HG02763 (cell line): ENCODE data around the gene CTSZ.
A peak's percentile ranks its signal among the peaks of the same experiment; 100 is the strongest.
"Not testable (repeated sequence)": the region's sequence is repeated elsewhere in the genome, so short reads cannot be mapped to it uniquely, and the experiment has no call there.

Source experiments
- ATAC-seq: cut with Tn5 transposase; IDR thresholded peaks from one replicate; pipeline ENCODE4 v1.9.1; 2021; ENCODE audit warnings: mild to moderate bottlenecking, moderate library complexity; ENCODE audit not compliant: unreplicated experiment

Gene CTSZ

DNA sequence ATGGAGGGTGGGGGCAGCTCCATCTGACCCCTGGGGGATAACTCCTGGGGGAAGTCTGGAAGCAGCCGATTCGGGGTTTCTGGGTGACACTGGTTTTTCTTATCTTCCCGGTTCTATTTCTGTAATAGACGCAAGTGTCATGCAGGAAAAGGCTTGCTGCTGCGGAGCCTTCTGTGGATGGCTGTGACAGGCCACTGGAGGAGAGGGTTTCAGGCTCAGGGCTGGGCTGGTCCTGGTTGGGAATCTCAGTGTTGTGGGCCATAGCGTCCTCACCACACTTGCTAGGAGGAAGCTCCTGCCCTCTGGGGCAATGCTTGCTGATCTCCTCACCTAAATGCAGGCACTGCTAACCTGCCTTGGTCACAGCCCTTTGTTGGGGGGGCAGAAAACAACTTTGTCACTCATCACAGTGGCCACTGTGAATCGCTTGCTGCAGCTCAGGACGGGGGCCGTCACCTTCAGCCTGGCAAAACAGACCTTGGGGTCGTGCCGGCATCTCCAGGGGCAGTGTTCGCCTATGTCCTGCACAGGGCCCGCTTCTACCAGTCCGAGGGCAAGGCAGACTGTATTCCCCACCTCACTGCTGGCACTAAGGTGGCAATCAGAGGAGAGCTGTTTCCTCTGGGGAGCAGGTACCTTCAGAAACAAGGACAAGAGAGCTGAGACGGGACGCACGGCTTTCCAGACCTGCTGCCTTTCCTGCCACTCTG is 7.8 kb upstream of the CTSZ start:
- no peak for ATAC-seq

DNA sequence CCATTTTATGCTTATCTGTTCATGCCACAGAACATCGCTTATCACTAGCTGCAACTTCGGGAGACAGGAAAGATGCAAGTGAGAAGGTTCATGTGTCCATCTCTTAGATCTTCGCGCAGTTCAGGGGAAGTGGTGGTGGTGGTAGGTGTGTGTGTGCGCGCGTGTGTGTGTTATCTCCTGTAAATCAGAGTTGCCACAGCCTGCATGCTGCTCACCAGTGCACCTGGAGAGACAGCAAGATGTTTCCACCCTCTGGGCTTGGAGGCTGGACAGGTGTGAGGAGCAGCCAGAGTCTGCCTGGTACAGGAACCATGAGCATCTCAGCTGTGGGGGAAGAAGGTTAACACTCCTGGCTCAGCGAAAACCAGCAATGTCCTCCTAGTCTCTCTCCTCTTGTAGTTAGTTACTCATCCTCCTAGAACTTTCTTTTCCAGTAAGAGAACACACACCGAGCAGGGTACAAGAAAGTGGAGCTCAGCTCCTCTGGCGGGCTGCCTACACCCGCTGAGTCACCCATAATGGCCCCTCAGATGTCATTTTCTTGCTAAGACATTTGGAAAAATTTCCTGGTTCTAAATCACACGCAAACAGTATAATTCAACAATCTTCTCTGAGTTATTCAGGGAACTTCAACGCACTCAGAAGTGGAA is 7.0 kb upstream of the CTSZ start:
- no peak for ATAC-seq

DNA sequence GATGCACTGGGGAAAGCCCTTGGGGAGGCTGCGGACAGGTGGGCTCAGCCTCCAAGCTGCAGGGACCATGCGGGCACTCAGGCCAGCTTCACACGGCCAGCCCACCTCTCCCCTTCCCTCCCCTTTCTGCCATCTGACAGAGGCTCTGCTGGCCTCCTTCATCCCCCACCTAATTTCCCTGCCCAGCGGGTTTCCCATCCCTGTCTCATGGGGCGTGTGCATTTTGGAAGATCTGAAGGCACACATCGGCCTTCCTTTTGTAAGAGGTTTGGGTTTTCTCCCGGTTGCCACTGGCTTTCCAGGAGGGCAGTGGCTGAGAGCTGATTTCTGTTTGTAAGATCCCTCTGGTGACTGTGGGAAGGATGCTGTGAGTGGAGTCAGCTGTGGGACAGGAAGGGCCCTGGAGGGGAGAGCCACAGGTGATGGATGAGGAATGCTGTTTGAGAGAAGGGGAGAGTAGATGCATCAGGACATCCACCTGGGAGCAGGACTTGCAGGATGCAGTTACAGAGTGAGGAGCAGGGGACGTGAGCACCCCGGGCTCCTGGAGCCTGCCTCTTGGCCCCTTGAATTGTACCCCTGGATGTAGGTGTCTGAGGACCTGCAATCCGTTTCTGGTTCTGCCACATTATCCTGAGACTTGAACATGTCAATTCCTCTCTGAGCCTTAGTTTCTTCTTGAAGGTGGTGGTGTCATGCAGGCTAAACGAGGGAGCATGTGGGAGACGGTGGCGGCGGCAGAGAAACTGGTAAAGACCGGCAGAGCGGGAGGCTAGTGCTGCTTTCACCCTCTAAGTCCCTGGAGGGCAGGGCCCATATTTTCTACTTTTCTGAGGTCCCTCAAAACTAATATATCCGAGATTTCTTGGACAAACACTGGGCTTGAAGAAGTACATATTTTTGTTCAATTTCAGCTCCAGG is 6.2 kb upstream of the CTSZ start:
- ATAC-seq = no peak

DNA sequence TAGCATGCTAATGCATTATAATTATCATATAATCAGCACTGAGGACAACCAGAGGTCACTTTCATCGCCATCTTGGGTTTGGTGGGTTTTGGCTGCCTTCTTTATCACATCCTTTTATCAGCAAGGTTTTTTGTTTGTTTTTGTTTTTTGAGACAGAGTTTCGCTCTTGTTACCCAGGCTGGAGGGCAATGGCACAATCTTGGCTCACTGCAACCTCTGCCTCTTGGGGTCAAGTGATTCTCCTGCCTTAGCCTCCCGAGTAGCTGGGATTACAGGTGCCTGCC is 4.8 kb upstream of the CTSZ start:
- ATAC-seq = not testable (repeated sequence)

DNA sequence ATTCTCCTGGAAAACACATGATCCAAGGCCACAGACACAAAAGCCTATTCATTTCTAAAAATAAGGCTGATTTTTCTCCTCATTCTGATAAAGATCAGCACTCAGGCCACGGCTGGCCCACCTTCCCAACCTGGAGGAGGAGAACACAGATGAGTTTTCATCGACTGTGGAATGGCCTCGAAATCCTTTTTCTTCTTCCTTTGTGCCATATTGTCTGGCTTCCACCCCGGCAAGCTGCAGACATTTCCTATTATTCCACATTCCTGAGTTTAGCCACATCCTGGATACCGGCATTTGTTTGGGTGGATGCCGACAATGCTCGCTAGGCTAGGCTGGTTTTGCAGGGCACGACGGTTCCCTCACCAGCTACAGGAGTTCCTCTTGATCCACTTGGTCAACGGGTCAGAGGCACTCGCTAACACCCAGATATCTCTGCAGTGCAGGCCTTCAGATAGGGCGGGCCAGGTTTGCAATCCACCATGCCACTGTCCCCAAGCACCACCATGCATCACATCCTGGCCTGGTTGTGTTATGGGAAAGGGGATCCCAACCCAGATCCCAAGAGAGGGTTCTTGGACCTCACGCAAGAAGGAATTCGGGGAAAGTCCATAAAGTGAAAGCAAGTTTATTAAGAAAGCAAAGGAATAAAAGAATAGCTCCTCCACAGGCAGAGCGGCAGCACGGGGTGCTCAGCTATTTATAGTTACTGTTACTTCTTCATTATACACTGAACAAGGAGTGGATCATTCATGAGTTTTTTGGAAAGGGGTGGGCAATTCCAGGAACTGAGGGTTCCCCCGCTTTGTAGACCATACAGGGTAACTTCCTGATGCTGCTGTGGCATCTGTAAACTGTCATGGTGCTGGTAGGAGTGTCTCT is 4.2 kb upstream of the CTSZ start:
- ATAC-seq = no peak

DNA sequence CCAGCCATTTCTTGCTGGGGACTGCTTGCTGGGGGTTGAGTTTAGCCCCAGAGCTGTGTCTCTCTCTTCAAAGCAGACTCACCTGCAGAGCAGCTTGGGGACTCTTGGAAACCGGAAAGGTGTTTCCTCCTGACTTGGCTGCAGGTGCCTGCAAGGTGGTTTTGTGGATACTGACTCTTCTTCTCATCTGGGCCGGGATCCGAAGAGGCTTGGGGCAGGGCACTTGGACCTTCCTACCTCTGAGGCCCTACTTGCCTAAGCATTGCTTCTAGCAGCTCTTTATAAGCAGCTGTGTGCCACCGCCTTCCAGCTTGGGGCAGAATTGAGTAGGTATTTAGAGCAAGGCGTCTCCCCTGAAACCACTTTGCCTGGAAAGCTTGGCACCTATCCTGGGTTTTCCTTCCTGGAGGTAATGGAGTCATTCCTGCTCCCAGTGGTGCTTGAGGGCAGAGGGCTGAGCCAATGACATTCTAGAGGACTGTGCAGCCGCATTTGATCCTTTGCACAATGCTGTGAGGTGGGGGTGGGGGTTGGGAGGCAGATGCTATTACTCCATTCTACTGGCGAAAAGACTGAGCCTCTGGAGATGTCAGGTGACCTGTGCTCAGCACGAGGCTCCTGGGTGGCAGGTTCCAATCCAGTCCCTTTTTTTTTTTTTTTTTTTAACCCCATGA is 3.4 kb upstream of the CTSZ start:
- ATAC-seq = no peak

DNA sequence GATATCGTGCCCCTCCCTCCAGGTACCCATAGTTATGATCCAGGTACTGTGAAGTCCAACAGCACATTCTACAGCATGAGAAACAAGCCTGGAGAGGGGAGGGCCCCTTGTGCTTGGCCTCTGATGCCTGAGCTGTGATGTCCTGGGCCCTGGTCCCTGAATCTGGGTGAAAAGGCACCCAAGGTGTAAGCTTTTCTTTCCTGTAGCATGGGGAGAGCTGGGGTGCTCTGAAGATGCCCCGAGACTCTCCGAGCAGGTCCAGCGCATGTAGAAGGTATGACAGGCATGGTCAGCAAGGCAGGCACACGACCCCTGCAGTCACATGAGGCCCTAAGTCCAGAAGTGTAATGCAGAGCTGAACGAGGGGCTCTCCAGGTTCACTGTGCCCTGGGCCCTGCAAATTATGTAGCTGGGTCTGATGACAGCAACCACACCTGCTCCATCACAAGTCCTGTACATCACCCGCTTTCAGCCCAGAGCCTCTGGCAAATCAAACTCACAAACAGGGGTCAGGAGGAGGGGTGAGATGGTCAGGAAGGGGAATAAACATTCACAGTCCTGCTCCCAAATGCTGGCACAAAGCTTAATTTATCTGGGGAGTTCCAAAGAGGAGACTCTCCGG is 1.8 kb upstream of the CTSZ start:
- no peak for ATAC-seq

DNA sequence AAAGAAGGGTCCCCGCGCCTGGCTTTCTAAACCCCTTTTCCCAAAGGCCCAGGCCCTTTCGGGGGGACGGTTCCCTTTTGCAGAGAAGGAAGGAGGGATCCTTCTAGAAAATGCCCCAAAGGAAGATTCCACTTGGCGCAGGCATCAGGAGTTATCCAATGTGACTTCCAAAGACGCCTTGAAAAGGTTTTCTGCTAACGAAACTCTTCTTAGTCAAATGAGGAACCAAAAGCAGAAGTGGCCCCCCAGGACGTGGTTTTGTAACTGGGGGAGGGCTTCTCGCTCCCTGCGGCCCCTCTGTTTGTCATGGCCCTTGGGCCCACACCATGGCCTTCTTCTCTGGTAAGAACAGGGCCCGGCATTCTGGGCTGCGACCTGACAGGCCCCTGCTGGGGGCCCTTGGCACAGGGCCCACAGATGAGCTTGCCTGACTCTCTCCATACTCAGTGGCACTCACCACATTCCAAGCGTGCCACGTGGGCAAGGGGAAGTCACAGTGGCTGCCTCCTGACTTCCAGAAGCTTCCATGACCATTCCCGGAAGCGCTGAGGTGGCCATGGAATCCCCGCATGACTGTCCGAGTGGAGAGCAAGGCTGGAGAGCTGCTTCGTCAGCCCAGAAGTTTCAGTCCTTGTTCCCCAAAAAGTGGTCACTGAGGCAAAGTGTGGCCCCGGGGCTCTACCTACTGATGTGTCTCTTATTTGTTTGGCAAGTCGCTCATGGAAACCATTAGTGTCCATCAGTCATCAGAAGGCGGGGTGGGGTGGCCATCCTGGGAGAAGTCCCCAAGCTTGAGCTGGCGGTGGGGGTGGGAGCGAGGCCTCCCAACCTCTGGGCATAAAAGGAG is 834 bp upstream of the CTSZ start:
- ATAC-seq = peak; percentile 27

DNA sequence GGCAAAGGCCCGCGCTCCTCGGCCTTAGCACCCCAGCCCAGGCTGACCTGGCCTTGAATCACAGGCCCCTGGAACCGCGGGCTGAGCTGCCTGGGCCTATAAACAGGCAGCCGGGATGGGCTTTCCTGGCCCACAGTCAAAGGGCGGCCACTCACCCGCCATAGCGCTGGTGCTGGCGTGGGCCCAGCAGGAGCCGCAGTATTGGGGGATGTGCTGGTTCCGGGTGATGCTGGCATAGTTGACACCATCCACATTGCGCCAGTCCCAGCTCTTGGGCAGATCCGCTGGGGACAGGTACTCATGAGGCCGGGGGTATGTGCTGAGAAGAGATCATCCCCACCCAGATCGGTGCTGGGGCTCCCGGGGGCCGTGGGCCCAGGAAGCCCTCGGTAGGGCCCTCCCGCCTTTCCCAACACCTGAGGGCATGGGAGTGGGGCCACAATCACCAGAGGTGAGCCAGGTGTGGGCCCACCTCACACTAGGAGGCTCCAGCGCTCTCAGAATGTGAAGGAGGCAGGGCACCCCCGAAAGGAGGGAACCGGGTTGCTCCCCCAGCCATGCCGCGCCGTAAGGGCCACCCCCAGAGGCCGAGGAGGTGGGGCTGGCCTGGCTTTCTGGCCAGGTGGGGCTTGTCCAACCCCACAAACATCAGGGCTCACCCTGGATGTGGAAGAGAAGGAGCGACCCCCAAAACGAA is 739 bp downstream of the CTSZ start:
- ATAC-seq = no peak

DNA sequence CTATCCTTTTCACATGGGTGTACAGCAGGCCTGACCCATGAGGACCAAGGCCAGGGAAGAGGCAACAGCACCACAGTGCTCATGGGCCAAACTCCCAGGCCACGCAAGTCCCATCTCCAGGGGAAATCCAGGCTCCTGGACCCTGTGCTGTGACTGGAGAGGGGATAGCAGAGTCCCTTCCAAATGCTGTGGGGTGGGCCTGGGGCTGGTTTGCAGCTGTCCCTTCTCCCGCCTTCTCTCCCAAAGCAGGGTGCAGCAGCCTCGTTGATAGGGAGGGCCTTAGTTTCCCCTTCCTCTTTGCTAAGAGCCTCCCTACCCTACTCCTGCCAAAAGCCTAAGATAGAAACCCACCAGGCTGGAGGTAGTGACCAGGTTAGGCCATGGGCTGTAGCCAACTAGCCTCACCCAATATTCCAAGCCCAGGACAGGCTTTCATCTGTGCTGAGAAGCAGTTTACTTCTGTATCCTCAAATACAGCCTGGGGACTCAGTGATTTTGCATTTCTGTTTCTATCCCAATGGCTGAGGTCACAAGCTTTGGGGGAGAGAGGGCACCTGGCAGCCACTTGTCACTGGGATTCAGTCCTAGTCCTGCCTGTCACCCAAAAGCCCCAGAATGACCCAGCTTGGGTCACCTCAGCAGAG is 1.4 kb downstream of the CTSZ start:
- ATAC-seq = no peak

DNA sequence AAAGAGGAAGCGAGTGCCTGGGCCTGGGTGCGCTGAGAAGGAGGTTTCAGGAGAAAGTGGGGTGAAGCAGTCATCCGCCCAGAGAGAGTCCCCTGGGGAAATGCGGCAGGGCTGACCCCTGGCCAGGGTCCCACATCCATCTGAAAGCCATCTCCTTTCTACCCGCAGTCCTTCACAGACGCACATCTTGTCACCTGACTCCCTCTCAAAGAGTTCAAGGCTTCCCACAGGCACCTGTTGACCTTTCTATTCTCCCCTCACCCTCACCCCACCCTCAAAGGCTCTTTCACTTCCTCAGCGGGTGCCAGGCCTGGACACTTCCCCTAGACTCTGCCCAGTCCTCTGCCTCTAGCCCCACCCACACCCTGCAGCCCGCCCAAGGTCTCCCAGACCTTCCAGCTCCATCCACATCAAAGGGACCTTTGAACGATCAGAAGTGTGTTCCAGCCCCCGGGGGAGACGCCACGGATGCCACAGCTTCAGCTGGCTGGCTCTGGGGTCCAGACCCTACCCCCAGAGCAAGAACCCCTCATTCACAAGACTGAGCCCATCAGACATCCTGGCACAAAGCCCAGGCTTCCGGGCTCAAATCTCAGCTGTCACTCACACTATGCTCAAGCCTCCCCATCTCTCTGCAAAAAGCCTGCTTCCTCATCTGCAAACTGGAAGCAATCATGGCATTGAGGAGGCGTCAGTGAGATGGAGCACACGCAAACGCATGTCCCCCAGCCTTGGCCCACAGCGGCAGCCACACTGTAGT is 2.1 kb downstream of the CTSZ start:
- peak; percentile 64 for ATAC-seq

DNA sequence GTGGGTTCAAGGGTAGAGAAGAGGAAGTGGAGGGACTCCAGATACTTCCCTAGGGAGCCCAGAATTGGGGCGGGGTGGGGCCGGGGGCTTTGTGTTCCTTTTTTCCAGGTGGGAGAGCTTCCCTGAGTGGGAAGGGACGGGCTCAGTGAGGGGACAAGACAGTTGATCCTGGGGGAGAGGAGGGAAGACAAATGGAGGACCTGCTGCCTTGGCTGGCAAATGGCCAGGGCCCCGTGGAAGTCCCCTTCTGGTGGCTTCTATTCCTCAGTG is 2.6 kb downstream of the CTSZ start:
- no peak for ATAC-seq

DNA sequence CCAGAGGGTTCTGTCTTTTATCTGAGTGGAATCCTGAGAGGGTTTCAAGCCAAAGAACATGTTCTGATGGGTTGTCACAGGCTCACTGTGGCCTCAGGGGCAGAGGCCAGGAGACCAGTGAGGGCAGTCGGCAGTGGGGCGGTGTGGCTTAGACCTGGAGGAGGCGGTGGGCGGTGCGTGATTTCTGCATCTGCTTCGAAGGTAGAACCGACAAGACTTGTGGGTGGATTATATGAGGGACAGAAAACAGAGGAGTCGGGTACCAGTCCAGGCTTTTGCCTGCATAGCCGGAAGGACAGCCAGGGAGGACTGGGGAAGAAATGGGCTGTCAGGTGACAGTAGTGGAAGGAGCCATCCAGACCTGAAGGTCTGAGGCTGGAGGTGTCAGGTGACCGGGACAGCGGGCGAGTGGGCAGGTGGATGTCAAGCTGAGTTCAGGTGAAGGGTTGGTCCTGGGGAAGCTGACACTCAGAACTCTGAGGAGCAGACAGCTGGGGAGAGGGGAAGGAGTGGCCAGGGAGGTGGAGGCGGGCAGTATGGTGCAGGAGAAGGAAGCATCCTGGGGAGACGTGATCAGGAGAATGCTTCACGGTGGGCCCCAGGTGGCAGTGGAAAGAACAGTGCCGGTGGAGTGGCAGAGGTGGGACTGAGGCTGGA is 3.1 kb downstream of the CTSZ start:
- ATAC-seq = no peak

DNA sequence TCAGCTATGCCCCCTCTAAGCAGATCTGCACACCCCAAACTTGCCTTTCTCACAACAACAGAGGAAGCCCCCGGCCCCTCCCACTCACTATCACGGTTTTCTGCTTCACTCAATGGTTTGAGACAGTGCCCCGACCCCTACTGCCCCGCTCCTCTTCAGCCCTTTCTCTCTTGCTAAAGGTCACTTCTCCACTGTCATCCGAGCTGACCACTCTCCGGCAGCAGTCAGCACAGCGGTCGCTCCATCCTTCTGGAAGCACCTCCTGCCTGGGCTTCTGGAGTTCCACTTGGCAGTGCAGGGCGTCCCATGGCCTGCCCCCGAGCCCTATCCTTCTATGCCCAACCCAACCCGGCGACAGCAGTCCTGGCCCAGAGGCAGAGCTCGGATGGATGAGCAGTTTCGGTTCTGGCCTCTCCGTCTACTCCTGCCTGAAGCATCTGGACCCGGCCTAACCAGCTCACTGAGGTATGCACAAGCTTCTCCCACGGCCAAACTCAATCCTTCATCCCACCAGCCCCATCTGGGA is 4.1 kb downstream of the CTSZ start:
- ATAC-seq = no peak

DNA sequence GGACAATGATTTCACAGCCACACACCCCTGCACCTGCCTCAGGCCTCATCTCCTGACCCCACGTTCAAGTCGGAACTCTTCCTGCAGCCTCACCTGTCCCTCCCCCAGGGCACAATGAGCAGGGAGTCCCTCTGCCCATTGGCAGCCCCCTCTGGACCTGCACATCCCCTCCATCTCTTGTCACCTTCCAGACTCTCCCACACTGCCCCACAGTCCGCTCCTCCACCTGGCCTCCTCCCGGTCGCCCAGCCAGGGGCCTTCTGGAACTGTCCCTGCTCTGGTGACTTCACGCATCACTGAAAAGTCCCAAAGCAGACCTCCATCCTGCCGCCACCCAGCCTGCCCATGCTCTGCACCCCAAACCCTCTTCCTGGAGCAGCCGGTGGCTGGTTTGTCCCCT is 4.7 kb downstream of the CTSZ start:
- no peak for ATAC-seq

DNA sequence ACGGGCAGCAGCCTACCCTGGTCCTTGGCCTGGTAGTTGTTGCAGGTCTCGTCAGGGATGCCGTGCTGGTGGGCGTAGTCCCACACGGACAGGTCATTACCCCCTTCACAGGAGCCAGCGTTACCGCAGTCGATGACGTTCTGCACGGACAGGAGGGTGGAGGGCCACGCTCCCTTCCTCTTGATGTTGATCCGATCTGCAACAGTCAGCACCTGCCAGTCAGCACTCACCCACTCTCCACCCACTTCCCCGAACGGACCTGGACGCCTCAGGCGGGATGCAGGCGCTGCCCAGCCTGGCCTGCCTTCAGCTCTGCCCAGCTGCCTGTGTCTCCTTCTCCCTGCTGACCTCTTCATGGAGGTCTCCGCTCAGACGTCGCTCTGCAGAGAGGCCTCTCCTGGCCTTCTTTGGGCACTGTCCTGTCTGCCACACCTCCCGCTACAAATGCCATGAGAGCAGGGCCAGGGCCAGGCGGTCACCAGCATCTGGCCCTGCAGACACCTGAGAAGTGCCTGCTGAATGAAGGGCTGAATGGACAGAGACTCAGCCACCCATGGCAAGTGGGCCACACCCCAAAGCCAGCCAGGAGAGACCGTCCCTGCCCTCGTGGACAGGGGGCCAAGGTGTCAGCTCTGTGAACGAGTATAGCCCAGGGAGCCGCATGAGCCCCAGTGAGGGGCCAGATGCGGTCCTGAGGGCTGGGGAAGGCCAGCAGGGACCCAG is 5.4 kb downstream of the CTSZ start:
- no peak for ATAC-seq
